ENCODE data around the gene ELK4. TPM values are rescaled to one million over a fixed set of nuclear protein-coding genes. Genes with fewer than 3 reads are reported as not detected.
A peak's percentile ranks its signal among the peaks of the same experiment; 100 is the strongest.

ELK4 gene
- total and polyA plus RNA-seq, 2 of the 13 experiments (the other 11 are each of a cell fraction or from before 2014, with no cell fraction given), result 8.3 to 13.1 TPM

- no peak for TF ChIP-seq FOXP1 (IDR thresholded peaks at IDR 0.05)
- 0 out of 2 replicates have a peak, but pooled peaks have one; percentile 31 for TF ChIP-seq FOXP1 (CRISPR knock-in tag; IDR thresholded peaks at IDR 0.05)
- 0 out of 2 replicates have a peak, but pooled peaks have one; percentile 49 for TF ChIP-seq ZNF253 (CRISPR knock-in tag; IDR thresholded peaks at IDR 0.05; ENCODE audit: borderline replicate concordance)
- TF ChIP-seq SNRNP70 (IDR thresholded peaks at IDR 0.05; ENCODE audit: low read depth, low read length), result no peak
- no peak for TF ChIP-seq FLYWCH1 (CRISPR knock-in tag; IDR thresholded peaks at IDR 0.05)
- TF ChIP-seq CHD2 (IDR thresholded peaks at IDR 0.05; ENCODE audit: low read depth, low read length), result no peak
- no peak for TF ChIP-seq KLF13 (CRISPR knock-in tag; IDR thresholded peaks at IDR 0.05)
- no peak for TF ChIP-seq ZNF260 (CRISPR knock-in tag; IDR thresholded peaks at IDR 0.05; ENCODE audit: borderline replicate concordance, low read depth)
- no peak; the same call in 1 of the 2 replicates for TF ChIP-seq ZBTB3 (CRISPR knock-in tag; IDR thresholded peaks at IDR 0.05; ENCODE audit: borderline replicate concordance, low read depth)
- no peak for TF ChIP-seq ARNT (IDR thresholded peaks at IDR 0.05)
- TF ChIP-seq EED (CRISPR knock-in tag; IDR thresholded peaks at IDR 0.05), result 0 out of 2 replicates have a peak, but pooled peaks have one; percentile 27
- TF ChIP-seq HIC2 (CRISPR knock-in tag; IDR thresholded peaks at IDR 0.05; ENCODE audit: low read depth), result no peak
- TF ChIP-seq RELA (CRISPR knock-in tag; IDR thresholded peaks at IDR 0.05), result peak; percentile 80; the same call in 1 of the 2 replicates
- TF ChIP-seq TEAD3 (CRISPR knock-in tag; optimal IDR thresholded peaks at IDR 0.05; ENCODE audit: borderline replicate concordance), result peak; percentile 53
- peak; percentile 92 for TF ChIP-seq HOXA3 (CRISPR knock-in tag; IDR thresholded peaks at IDR 0.05)
- TF ChIP-seq MLXIP (CRISPR knock-in tag; IDR thresholded peaks at IDR 0.05; ENCODE audit: borderline replicate concordance), result no peak
- TF ChIP-seq ZSCAN9 (CRISPR knock-in tag; IDR thresholded peaks at IDR 0.05; ENCODE audit: borderline replicate concordance), result peak; percentile 55; the same call in 1 of the 2 replicates
- no peak for TF ChIP-seq ETS1 (CRISPR knock-in tag; IDR thresholded peaks at IDR 0.05)
- no peak for TF ChIP-seq ZNF326 (CRISPR knock-in tag; IDR thresholded peaks at IDR 0.05; ENCODE audit: borderline replicate concordance)
- TF ChIP-seq NBN (conservative IDR thresholded peaks at IDR 0.05), result no peak
- peak; percentile 75 for TF ChIP-seq SAFB2 (CRISPR knock-in tag; IDR thresholded peaks at IDR 0.05; ENCODE audit: borderline replicate concordance, low read depth)
- no peak for TF ChIP-seq HOXA9 (CRISPR knock-in tag; IDR thresholded peaks at IDR 0.05; ENCODE audit: borderline replicate concordance)
- TF ChIP-seq LCORL (IDR thresholded peaks at IDR 0.05), result no peak
- TF ChIP-seq LCORL (CRISPR knock-in tag; IDR thresholded peaks at IDR 0.05), result peak; percentile 60; the same call in 1 of the 2 replicates
- peak; percentile 70 for TF ChIP-seq KDM5A (IDR thresholded peaks at IDR 0.05; ENCODE audit: borderline replicate concordance, low read length)
- 0 out of 2 replicates have a peak, but pooled peaks have one; percentile 28 for TF ChIP-seq PPARG (CRISPR knock-in tag; conservative IDR thresholded peaks at IDR 0.05)
These were observed at the start of gene ELK4 (continued) for GRCh38 chr1:205631768-205632668.
